Transverse colon (tissue), 3 donors: ENCODE measurements around the gene CBLB.

Experiments used
- EP300 ChIP-seq: sonication (generic); formaldehyde crosslinking; IDR thresholded peaks from one replicate; pipeline ENCODE4 v1.6.1; 2017; ENCODE audit warnings: antibody characterized with exemption, low read depth
- TF ChIP-seq, protein P1 (sequence below), 5 experiments: fragments of 200-600 bp in 3 of 5; fragments of 450-650 bp in 2 of 5; sonication (generic) in 3 of 5; IDR thresholded peaks; 1 replicate in 2 of 5; 2 replicates in 3 of 5; pipeline ENCODE4 v1.5.1; 2016 to 2017; ENCODE audit warnings: antibody characterized with exemption in 5 of 5, inconsistent platforms in 3 of 5, mild to moderate bottlenecking in 2 of 5, moderate library complexity in 1 of 5

DNA sequence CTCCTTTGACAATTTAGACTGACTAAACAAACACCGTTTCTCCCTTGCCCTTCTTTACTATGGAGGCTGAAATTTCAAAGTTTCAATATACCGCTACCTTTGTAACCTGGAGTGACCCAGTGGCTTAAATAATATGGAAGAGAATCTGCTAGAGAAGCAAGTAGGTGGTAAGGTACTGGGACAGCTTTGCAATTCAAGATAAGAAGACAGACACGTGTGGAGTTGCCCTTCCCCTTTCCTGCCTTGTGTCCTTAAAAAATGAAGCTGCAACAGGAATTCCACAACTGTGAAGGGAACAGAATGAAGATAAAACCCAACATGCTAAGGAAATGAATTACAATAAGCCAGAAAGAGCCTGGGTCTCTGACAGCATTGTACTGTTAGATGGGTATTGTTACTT is 26.4 kb downstream of the CBLB start:
- TF ChIP-seq, protein P1, sequence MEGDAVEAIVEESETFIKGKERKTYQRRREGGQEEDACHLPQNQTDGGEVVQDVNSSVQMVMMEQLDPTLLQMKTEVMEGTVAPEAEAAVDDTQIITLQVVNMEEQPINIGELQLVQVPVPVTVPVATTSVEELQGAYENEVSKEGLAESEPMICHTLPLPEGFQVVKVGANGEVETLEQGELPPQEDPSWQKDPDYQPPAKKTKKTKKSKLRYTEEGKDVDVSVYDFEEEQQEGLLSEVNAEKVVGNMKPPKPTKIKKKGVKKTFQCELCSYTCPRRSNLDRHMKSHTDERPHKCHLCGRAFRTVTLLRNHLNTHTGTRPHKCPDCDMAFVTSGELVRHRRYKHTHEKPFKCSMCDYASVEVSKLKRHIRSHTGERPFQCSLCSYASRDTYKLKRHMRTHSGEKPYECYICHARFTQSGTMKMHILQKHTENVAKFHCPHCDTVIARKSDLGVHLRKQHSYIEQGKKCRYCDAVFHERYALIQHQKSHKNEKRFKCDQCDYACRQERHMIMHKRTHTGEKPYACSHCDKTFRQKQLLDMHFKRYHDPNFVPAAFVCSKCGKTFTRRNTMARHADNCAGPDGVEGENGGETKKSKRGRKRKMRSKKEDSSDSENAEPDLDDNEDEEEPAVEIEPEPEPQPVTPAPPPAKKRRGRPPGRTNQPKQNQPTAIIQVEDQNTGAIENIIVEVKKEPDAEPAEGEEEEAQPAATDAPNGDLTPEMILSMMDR (IDR thresholded peaks at IDR 0.05) = no peak
- TF ChIP-seq EP300 = no peak
